ENCODE results near the gene ATAD3B.

ATAD3B gene

GRCh38 chr1:1425753-1426495, 45.6 kb upstream of the ATAD3B start:
- TF ChIP-seq SPI1 (IDR thresholded peaks at IDR 0.05; ENCODE audit: borderline replicate concordance, low read depth) (no peak), REST (IDR thresholded peaks at IDR 0.05; ENCODE audit: insufficient replicate concordance, low read depth) (no peak), GABPA (IDR thresholded peaks at IDR 0.05; ENCODE audit: low read depth) (no peak), POLR2AphosphoS5 (IDR thresholded peaks at IDR 0.05; ENCODE audit: low read depth) (no peak), CTCF (IDR thresholded peaks at IDR 0.05; ENCODE audit: insufficient read depth, low read length) (no peak)
- H3K27me3 ChIP-seq (ENCODE audit: insufficient read depth, poor library complexity, severe bottlenecking): peaks cover 28% of the 10 kb centered on the region
- no peak overlapping the region for H3K4me3 ChIP-seq (replicated peaks; ENCODE audit: insufficient read depth, low read length)
- no peak for DNase-seq (ENCODE audit: low read depth in 1 of 2, low spot score in 1 of 2)
- H3K27ac ChIP-seq (replicated peaks): no peak overlapping the region

GRCh38 chr1:1426496-1427105, 45.0 kb upstream of the ATAD3B start:
- Histone ChIP-seq H3K4me3 (replicated peaks; ENCODE audit: insufficient read depth, low read length) (no peak overlapping the region), H3K27ac (replicated peaks) (no peak overlapping the region), H3K27me3 (ENCODE audit: insufficient read depth, poor library complexity, severe bottlenecking) (peaks cover 28% of the 10 kb centered on the region)
- no peak for DNase-seq (ENCODE audit: low read depth in 1 of 2, low spot score in 1 of 2)
- TF ChIP-seq GABPA (IDR thresholded peaks at IDR 0.05; ENCODE audit: low read depth): no peak
- TF ChIP-seq POLR2AphosphoS5 (IDR thresholded peaks at IDR 0.05; ENCODE audit: low read depth): no peak
- TF ChIP-seq SPI1 (IDR thresholded peaks at IDR 0.05; ENCODE audit: borderline replicate concordance, low read depth): no peak
- TF ChIP-seq REST (IDR thresholded peaks at IDR 0.05; ENCODE audit: insufficient replicate concordance, low read depth): no peak
- no peak for TF ChIP-seq CTCF (IDR thresholded peaks at IDR 0.05; ENCODE audit: insufficient read depth, low read length)

GRCh38 chr1:1427106-1427819, 44.3 kb upstream of the ATAD3B start:
- H3K4me3 ChIP-seq (replicated peaks; ENCODE audit: insufficient read depth, low read length): no peak overlapping the region
- H3K27me3 ChIP-seq (ENCODE audit: insufficient read depth, poor library complexity, severe bottlenecking): peaks cover 28% of the 10 kb centered on the region
- no peak for DNase-seq (ENCODE audit: low read depth in 1 of 2, low spot score in 1 of 2)
- TF ChIP-seq SPI1 (IDR thresholded peaks at IDR 0.05; ENCODE audit: borderline replicate concordance, low read depth): no peak
- TF ChIP-seq CTCF (IDR thresholded peaks at IDR 0.05; ENCODE audit: insufficient read depth, low read length): no peak
- TF ChIP-seq POLR2AphosphoS5 (IDR thresholded peaks at IDR 0.05; ENCODE audit: low read depth): no peak
- TF ChIP-seq REST (IDR thresholded peaks at IDR 0.05; ENCODE audit: insufficient replicate concordance, low read depth): no peak
- no peak for TF ChIP-seq GABPA (IDR thresholded peaks at IDR 0.05; ENCODE audit: low read depth)
- H3K27ac ChIP-seq (replicated peaks): no peak overlapping the region
